ENCODE data around the gene CHMP2A. TPM values are rescaled to one million over a fixed set of nuclear protein-coding genes. Genes with fewer than 3 reads are reported as not detected.
A peak's percentile ranks its signal among the peaks of the same experiment; 100 is the strongest.

Gene CHMP2A
- polyA plus RNA-seq, 2 of the 4 experiments (the other 2 are of a cell fraction): 198 to 280 TPM

DNA sequence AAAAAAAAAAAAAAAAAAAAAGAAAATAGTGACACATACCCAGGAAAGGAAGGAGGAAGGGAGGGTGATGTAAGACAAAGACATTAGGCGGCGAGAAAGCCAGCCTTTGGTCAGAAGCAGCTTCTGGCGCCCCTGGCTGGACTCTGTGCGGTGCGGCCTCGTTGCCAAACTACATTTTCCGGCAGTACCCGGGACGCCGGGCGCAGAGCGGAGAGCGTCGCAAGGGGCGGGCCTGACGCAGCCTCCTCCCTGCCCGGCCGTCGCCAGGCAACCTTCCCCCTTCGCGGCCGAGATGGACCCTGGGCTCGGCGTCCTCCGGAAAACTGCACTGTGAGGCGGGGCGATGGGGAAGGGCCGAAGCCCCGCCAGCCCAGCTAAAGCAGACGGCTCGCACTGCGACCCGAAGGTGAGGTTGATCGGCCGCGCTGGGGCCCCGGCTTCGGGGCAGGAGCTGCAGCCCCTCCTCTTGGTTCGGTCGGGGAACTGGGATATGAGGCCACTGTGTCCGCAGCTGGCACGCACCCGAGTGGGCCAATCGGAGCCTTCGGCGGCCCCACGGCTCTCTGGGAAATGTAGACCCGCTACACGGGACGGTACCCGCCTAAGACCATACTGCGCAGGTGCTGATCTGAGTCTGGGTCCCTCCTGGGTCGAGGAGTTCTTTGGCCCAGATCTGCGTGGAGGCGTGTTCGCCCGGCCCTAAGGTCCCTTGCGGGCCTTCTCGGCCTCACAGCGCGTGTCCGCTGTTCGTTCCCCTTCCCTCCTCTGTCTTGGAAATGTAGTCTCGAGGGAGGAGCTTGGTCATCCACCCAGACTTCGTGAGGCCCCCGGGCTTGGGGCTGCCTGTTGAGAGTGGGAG, 20.5 kb upstream of the CHMP2A start (continued):
- TF ChIP-seq, protein P1, sequence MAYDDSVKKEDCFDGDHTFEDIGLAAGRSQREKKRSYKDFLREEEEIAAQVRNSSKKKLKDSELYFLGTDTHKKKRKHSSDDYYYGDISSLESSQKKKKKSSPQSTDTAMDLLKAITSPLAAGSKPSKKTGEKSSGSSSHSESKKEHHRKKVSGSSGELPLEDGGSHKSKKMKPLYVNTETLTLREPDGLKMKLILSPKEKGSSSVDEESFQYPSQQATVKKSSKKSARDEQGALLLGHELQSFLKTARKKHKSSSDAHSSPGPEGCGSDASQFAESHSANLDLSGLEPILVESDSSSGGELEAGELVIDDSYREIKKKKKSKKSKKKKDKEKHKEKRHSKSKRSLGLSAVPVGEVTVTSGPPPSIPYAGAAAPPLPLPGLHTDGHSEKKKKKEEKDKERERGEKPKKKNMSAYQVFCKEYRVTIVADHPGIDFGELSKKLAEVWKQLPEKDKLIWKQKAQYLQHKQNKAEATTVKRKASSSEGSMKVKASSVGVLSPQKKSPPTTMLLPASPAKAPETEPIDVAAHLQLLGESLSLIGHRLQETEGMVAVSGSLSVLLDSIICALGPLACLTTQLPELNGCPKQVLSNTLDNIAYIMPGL (CRISPR knock-in tag; IDR thresholded peaks at IDR 0.05; ENCODE audit: borderline replicate concordance): peak; percentile 62; the same call in 1 of the 2 replicates
- TF ChIP-seq ZFP36 (IDR thresholded peaks at IDR 0.05; ENCODE audit: borderline replicate concordance, partially characterized antibody) (no peak), JUN (IDR thresholded peaks at IDR 0.05) (peak; percentile 54 to 94)

DNA sequence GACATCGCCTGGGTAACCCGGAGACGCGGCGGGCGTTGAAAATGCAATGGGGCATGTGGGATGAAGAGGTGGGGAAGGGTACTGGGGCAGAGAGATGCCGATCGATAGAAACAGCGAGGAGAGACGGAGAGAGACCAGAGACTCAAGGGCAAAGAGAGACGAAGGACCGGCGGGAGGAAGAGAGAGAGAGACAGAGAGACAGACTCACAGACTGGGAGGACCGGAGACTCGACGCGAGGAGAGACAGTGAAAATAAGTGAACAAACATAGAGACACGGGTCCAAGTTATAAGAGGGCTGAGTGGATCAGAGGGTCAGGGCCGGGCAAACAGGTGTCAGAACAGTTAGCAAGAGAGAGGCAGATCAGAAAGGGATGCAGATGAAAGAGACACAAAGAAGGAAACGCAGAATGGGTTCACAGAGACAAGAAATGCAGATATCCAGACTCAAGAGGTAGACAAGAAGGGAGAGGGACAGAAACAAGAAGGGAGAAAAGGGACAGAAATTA, 18.8 kb upstream of the CHMP2A start:
- ATAC-seq: peak in 1 of 2 experiments; percentile 2; a peak in 2 of 6 replicates
- no peak for FAIRE-seq
- H3K9me3 ChIP-seq: no peaks in the 10 kb centered on the region
- peak overlapping the region; percentile 67 for H3K4me3 ChIP-seq
- no peak for TF ChIP-seq JUNB (IDR thresholded peaks at IDR 0.05)
- TF ChIP-seq POLR2A (IDR thresholded peaks at IDR 0.05; ENCODE audit: low read length): no peak
- TF ChIP-seq MYC (IDR thresholded peaks at IDR 0.05; ENCODE audit: borderline replicate concordance, low read length): no peak
- TF ChIP-seq, protein P2, sequence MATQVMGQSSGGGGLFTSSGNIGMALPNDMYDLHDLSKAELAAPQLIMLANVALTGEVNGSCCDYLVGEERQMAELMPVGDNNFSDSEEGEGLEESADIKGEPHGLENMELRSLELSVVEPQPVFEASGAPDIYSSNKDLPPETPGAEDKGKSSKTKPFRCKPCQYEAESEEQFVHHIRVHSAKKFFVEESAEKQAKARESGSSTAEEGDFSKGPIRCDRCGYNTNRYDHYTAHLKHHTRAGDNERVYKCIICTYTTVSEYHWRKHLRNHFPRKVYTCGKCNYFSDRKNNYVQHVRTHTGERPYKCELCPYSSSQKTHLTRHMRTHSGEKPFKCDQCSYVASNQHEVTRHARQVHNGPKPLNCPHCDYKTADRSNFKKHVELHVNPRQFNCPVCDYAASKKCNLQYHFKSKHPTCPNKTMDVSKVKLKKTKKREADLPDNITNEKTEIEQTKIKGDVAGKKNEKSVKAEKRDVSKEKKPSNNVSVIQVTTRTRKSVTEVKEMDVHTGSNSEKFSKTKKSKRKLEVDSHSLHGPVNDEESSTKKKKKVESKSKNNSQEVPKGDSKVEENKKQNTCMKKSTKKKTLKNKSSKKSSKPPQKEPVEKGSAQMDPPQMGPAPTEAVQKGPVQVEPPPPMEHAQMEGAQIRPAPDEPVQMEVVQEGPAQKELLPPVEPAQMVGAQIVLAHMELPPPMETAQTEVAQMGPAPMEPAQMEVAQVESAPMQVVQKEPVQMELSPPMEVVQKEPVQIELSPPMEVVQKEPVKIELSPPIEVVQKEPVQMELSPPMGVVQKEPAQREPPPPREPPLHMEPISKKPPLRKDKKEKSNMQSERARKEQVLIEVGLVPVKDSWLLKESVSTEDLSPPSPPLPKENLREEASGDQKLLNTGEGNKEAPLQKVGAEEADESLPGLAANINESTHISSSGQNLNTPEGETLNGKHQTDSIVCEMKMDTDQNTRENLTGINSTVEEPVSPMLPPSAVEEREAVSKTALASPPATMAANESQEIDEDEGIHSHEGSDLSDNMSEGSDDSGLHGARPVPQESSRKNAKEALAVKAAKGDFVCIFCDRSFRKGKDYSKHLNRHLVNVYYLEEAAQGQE (IDR thresholded peaks at IDR 0.05): 0 out of 2 replicates have a peak, but pooled peaks have one; percentile 19
- TF ChIP-seq TFCP2L1 (CRISPR knock-in tag; IDR thresholded peaks at IDR 0.05): peak; percentile 78; the same call in 1 of the 2 replicates
- TF ChIP-seq EP300 (IDR thresholded peaks at IDR 0.05): no peak
- TF ChIP-seq, protein P3, sequence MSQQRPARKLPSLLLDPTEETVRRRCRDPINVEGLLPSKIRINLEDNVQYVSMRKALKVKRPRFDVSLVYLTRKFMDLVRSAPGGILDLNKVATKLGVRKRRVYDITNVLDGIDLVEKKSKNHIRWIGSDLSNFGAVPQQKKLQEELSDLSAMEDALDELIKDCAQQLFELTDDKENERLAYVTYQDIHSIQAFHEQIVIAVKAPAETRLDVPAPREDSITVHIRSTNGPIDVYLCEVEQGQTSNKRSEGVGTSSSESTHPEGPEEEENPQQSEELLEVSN (IDR thresholded peaks at IDR 0.05; ENCODE audit: borderline replicate concordance, low read depth): 0 out of 2 replicates have a peak, but pooled peaks have one; percentile 27
- TF ChIP-seq, protein P4, sequence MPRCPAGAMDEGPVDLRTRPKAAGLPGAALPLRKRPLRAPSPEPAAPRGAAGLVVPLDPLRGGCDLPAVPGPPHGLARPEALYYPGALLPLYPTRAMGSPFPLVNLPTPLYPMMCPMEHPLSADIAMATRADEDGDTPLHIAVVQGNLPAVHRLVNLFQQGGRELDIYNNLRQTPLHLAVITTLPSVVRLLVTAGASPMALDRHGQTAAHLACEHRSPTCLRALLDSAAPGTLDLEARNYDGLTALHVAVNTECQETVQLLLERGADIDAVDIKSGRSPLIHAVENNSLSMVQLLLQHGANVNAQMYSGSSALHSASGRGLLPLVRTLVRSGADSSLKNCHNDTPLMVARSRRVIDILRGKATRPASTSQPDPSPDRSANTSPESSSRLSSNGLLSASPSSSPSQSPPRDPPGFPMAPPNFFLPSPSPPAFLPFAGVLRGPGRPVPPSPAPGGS (IDR thresholded peaks at IDR 0.05): peak; percentile 4; the same call in 1 of the 3 replicates
- TF ChIP-seq ESRRA (IDR thresholded peaks at IDR 0.05; ENCODE audit: borderline replicate concordance, low read length): no peak
- 0 out of 2 replicates have a peak, but pooled peaks have one; percentile 5 for TF ChIP-seq MAZ (IDR thresholded peaks at IDR 0.05; ENCODE audit: borderline replicate concordance, low read depth, low read length)
- TF ChIP-seq NPAS2 (CRISPR knock-in tag; IDR thresholded peaks at IDR 0.05; ENCODE audit: borderline replicate concordance): no peak
- TF ChIP-seq PHF8 (IDR thresholded peaks at IDR 0.05; ENCODE audit: borderline replicate concordance, low read depth): 0 out of 2 replicates have a peak, but pooled peaks have one; percentile 13
- WGBS (ENCODE audit: missing lambda C conversion rate): 3% methylated on average over 20 of the region's 20 CpGs
- peaks cover 15% of the 10 kb centered on the region for H3K4me1 ChIP-seq
- peak overlapping the region; percentile 91 for H3K27ac ChIP-seq
- no peak for DNase-seq (ENCODE audit: low read depth in 1 of 2, low spot score in 1 of 2)
- ChIA-PET CTCF (no interaction called here), POLR2A (interaction anchor here (1.2 to 2.6 kb wide), 3 partner anchors 14 to 30 kb away, joined by 6 to 34 read pairs (median 28); partner anchors contain the start of genes TRIM28 and UBE2M)
- peak overlapping the region; percentile 92 for H3K4me2 ChIP-seq

All from A549 (cell line).